Measurements from ENCODE around the gene THAP7.

DNA sequence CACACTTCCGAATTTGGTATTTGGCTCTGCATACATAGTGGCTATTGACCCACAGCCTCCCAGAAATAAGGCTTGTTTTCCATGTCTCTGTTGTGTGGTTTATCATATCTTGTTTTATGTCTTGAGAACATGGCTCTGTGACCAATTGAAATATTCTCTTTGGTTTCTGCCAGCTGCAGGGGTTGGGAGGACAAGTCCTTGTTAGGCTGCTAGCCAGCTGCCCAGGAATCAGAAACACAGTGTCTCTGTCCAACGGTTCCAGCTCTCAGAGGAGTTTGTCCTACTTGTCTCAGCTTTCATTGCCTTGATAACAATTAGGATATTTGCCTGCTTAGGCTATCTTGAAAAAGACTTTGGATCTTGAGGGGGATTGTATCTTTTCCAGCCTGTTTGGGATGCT lies 36.5 kb upstream of the THAP7 start:
- TF ChIP-seq, protein P1, sequence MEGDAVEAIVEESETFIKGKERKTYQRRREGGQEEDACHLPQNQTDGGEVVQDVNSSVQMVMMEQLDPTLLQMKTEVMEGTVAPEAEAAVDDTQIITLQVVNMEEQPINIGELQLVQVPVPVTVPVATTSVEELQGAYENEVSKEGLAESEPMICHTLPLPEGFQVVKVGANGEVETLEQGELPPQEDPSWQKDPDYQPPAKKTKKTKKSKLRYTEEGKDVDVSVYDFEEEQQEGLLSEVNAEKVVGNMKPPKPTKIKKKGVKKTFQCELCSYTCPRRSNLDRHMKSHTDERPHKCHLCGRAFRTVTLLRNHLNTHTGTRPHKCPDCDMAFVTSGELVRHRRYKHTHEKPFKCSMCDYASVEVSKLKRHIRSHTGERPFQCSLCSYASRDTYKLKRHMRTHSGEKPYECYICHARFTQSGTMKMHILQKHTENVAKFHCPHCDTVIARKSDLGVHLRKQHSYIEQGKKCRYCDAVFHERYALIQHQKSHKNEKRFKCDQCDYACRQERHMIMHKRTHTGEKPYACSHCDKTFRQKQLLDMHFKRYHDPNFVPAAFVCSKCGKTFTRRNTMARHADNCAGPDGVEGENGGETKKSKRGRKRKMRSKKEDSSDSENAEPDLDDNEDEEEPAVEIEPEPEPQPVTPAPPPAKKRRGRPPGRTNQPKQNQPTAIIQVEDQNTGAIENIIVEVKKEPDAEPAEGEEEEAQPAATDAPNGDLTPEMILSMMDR (IDR thresholded peaks at IDR 0.05): no peak
- no peak for TF ChIP-seq POLR2A (IDR thresholded peaks at IDR 0.05)
